NK-92 (cell line): ENCODE measurements around the gene TMEM52.
"Not testable (repeated sequence)": the region's sequence is repeated elsewhere in the genome, so short reads cannot be mapped to it uniquely, and the experiment has no call there.

Experiments used
- DNase-seq: peaks from one replicate; lab custom pipeline; 2025; ENCODE audit not compliant: unreplicated experiment; lab: John Stamatoyannopoulos, UW

The TMEM52 gene

GRCh38 chr1:1894354-1895059, 24.6 kb downstream of the TMEM52 start:
- no peak for DNase-seq

- DNase-seq, result no peak
These were observed 25.1 kb downstream of the TMEM52 start for GRCh38 chr1:1893997-1894353.

GRCh38 chr1:1893291-1893985, 25.6 kb downstream of the TMEM52 start:
- DNase-seq, result no peak

GRCh38 chr1:1892763-1893120, 26.3 kb downstream of the TMEM52 start:
- DNase-seq, result no peak

- DNase-seq, result no peak
These were observed 26.9 kb downstream of the TMEM52 start for GRCh38 chr1:1892079-1892762.

- peak; percentile 35 for DNase-seq
These were observed 27.6 kb downstream of the TMEM52 start for GRCh38 chr1:1891349-1892078.

GRCh38 chr1:1890506-1891348, 28.4 kb downstream of the TMEM52 start, which contains the start of gene GNB1:
GNB1 (minus strand) TSS chr1:1891087; CDS start chr1:1825453, 65,634 bp downstream.
- peak; percentile 18 for DNase-seq

- DNase-seq, result no peak
These were observed 29.1 kb downstream of the TMEM52 start for GRCh38 chr1:1889847-1890505.

- no peak for DNase-seq
These were observed 29.9 kb downstream of the TMEM52 start for GRCh38 chr1:1889090-1889750.

- not testable (repeated sequence) for DNase-seq
These were observed 35.2 kb downstream of the TMEM52 start for GRCh38 chr1:1883890-1884289.

GRCh38 chr1:1883092-1883873, 35.8 kb downstream of the TMEM52 start:
- DNase-seq, result no peak

- DNase-seq, result no peak
These were observed 37.4 kb downstream of the TMEM52 start for GRCh38 chr1:1881727-1882126.

GRCh38 chr1:1880617-1881312, 38.3 kb downstream of the TMEM52 start:
- DNase-seq, result no peak

- DNase-seq, result no peak
These were observed 39.1 kb downstream of the TMEM52 start for GRCh38 chr1:1879942-1880341.

- no peak for DNase-seq
These were observed 41.1 kb downstream of the TMEM52 start for GRCh38 chr1:1877865-1878436.

- DNase-seq, result no peak
These were observed 42.6 kb downstream of the TMEM52 start for GRCh38 chr1:1876335-1876930.

- no peak for DNase-seq
These were observed 43.1 kb downstream of the TMEM52 start for GRCh38 chr1:1875932-1876331.
